ENCODE measurements around the gene MAST1. TPM values are rescaled to one million over a fixed set of nuclear protein-coding genes. Genes with fewer than 3 reads are reported as not detected.

The MAST1 gene
- total RNA-seq, 4 donors from 2014 or later: 0.42 TPM; not detected in 3

GRCh38 chr19:12922959-12923358, 84.6 kb downstream of the MAST1 start:
- H3K27me3 ChIP-seq: no peaks in the 10 kb centered on the region
- H3K36me3 ChIP-seq: peaks cover 28 to 60% (median 43%) of the 10 kb centered on the region in 3 donors
- no peak for DNase-seq
- H3K9me3 ChIP-seq: no peaks in the 10 kb centered on the region
- H3K4me1 ChIP-seq: peaks cover 0 to 12% (median 3%) of the 10 kb centered on the region in 3 donors
- H3K4me3 ChIP-seq: no peak overlapping the region
- WGBS, 2 donors: 94 to 96% methylated on average over 4 of the region's 4 CpGs
- H3K27ac ChIP-seq: no peak overlapping the region
- intact Hi-C loops (cut with DNase I): no loop called here
- TF ChIP-seq, protein P1, sequence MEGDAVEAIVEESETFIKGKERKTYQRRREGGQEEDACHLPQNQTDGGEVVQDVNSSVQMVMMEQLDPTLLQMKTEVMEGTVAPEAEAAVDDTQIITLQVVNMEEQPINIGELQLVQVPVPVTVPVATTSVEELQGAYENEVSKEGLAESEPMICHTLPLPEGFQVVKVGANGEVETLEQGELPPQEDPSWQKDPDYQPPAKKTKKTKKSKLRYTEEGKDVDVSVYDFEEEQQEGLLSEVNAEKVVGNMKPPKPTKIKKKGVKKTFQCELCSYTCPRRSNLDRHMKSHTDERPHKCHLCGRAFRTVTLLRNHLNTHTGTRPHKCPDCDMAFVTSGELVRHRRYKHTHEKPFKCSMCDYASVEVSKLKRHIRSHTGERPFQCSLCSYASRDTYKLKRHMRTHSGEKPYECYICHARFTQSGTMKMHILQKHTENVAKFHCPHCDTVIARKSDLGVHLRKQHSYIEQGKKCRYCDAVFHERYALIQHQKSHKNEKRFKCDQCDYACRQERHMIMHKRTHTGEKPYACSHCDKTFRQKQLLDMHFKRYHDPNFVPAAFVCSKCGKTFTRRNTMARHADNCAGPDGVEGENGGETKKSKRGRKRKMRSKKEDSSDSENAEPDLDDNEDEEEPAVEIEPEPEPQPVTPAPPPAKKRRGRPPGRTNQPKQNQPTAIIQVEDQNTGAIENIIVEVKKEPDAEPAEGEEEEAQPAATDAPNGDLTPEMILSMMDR (IDR thresholded peaks at IDR 0.05): no peak
- no peak for TF ChIP-seq POLR2A (IDR thresholded peaks at IDR 0.05)

Small RNA genes lying within 50 kb of the gene (small RNA-seq; reads per million reads assigned to genes)
- 0 to 0.21 (median 0.07) reads per million in 4 donors for gene MIR5695
- 0 reads per million in 4 donors for gene MIR6794

Other genes with a start within 250 kb of the MAST1 start
- gene ZNF490, start 227.7 kb upstream of the MAST1 start, total RNA-seq: 1 to 10 TPM; 2.5 to 6.7 (median 4.2) TPM
- gene ZNF791, start 227.6 kb upstream of the MAST1 start, total RNA-seq: 10 to 100 TPM in 3 of 4 donors, 1 to 10 TPM in 1; 8.6 to 19.5 (median 13.0) TPM
- 10 to 100 TPM; 25.5 to 55.5 (median 39.4) TPM for gene MAN2B1, start 171.8 kb upstream of the MAST1 start, total RNA-seq
- 10 to 100 TPM in 1 of 4 donors, 1 to 10 TPM in 3; 4.0 to 16.7 (median 5.8) TPM for gene WDR83, start 171.7 kb upstream of the MAST1 start, total RNA-seq
- 10 to 100 TPM; 45.3 to 93.5 (median 51.5) TPM for gene DHPS, start 156.6 kb upstream of the MAST1 start, total RNA-seq
- gene GNG14, start 150.5 kb upstream of the MAST1 start, total RNA-seq: not detected
- 10 to 100 TPM in 3 of 4 donors, 1 to 10 TPM in 1; 9.6 to 13.4 (median 11.9) TPM for gene FBXW9, start 141.9 kb upstream of the MAST1 start, total RNA-seq
- 10 to 100 TPM; 25.5 to 57.8 (median 43.5) TPM for gene TNPO2, start 114.6 kb upstream of the MAST1 start, total RNA-seq
- gene TRIR, start 103.8 kb upstream of the MAST1 start, total RNA-seq: 100 to 1,000 TPM; 258 to 302 (median 280) TPM
- 10 to 100 TPM; 36.8 to 69.9 (median 51.2) TPM for gene GET3, start 101.0 kb upstream of the MAST1 start, total RNA-seq
- 1 to 10 TPM in 1 of 4 donors, under 1 TPM in 1, not detected in 2; 0.27 to 1.3 TPM for gene BEST2, start 86.7 kb upstream of the MAST1 start, total RNA-seq
- gene HOOK2, start 63.0 kb upstream of the MAST1 start, total RNA-seq: 10 to 100 TPM; 41.4 to 76.5 (median 61.6) TPM
- 100 to 1,000 TPM; 260 to 945 (median 388) TPM for gene JUNB, start 47.0 kb upstream of the MAST1 start, total RNA-seq
- 100 to 1,000 TPM; 211 to 436 (median 345) TPM for gene PRDX2, start 36.7 kb upstream of the MAST1 start, total RNA-seq
- gene THSD8, start 36.4 kb upstream of the MAST1 start, total RNA-seq: not detected
- 10 to 100 TPM in 3 of 4 donors, 1 to 10 TPM in 1; 7.1 to 19.2 (median 14.9) TPM for gene RNASEH2A, start 31.9 kb upstream of the MAST1 start, total RNA-seq
- gene RTBDN, start 3.9 kb upstream of the MAST1 start, total RNA-seq: not detected
- gene DNASE2, start 42.9 kb downstream of the MAST1 start, total RNA-seq: 10 to 100 TPM; 12.3 to 27.9 (median 20.4) TPM
- not detected for gene KLF1, start 48.7 kb downstream of the MAST1 start, total RNA-seq
- gene GCDH, start 52.6 kb downstream of the MAST1 start, total RNA-seq: 10 to 100 TPM; 20.9 to 44.1 (median 34.9) TPM
- gene SYCE2, start 80.8 kb downstream of the MAST1 start, total RNA-seq: 1 to 10 TPM in 1 of 4 donors, not detected in 3; 2.2 TPM
- 10 to 100 TPM; 47.7 to 53.8 (median 51.0) TPM for gene FARSA, start 95.2 kb downstream of the MAST1 start, total RNA-seq
- 100 to 1,000 TPM; 262 to 577 (median 513) TPM for gene CALR, start 100.1 kb downstream of the MAST1 start, total RNA-seq
- 10 to 100 TPM; 67.7 to 87.4 (median 82.4) TPM for gene RAD23A, start 107.3 kb downstream of the MAST1 start, total RNA-seq
- 10 to 100 TPM; 34.4 to 59.7 (median 44.9) TPM for gene GADD45GIP1, start 118.7 kb downstream of the MAST1 start, total RNA-seq
- gene DAND5, start 131.1 kb downstream of the MAST1 start, total RNA-seq: not detected
- 10 to 100 TPM; 32.3 to 81.2 (median 51.6) TPM for gene NFIX, start 157.0 kb downstream of the MAST1 start, total RNA-seq